Stimulated activated CD4-positive, alpha-beta T cell treated with anti-CD3 and anti-CD28 coated beads, Interleukin-1b, Interleukin-23, amount 100 ng/mL, for 48 hours (primary cell): Measurements from ENCODE around the gene ABLIM1.
"Not testable (repeated sequence)": the region's sequence is repeated elsewhere in the genome, so short reads cannot be mapped to it uniquely, and the experiment has no call there.

Experiments
- DNase-seq: peaks from one replicate; pipeline ENCODE4 v3.0.0-alpha.2; 2020

Gene ABLIM1

GRCh38 chr10:114658175-114658574 is at the start of gene ABLIM1:
Gene ABLIM1, minus strand, starts transcription at chr10:114658275. Its CDS starts 75 bp downstream, at chr10:114658200.
- no peak for DNase-seq

GRCh38 chr10:114706458-114707055 is 48.5 kb upstream of the ABLIM1 start:
- no peak for DNase-seq

GRCh38 chr10:114704679-114705078 is 46.6 kb upstream of the ABLIM1 start:
- DNase-seq, result no peak

DNA sequence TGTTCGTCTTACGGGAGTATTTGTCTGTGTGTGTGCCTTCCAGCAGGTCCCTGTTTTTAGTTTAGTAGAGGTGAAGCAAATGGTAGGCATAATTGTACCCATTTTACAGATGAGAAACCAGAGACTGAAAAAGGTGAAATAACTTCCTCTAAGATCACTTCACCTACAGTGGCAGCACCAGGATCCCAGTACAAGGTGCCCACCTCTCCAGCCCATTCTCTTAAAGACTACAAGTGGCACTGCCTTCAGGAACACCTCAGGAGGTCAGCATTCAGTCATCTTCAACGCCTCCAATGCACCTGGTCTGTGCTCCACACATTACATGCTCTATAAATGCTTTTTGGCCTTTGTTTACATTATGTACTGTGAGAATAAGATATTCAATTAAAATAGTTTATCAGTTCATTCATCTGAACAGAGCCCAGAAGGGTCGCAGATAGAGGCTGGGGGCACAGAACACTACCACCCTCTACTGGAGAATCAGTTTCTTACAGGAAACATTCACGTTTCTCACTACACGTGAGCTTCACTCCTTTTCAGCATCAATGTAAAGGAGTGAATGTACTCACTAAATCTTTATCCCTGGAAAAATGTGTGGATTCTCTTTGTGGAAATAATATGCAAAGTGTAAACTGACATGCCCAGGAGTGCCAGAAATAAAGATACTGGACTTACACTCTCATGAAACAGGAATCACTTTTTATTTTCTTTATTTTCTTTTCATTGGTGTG is 45.5 kb upstream of the ABLIM1 start:
- DNase-seq, result no peak

DNA sequence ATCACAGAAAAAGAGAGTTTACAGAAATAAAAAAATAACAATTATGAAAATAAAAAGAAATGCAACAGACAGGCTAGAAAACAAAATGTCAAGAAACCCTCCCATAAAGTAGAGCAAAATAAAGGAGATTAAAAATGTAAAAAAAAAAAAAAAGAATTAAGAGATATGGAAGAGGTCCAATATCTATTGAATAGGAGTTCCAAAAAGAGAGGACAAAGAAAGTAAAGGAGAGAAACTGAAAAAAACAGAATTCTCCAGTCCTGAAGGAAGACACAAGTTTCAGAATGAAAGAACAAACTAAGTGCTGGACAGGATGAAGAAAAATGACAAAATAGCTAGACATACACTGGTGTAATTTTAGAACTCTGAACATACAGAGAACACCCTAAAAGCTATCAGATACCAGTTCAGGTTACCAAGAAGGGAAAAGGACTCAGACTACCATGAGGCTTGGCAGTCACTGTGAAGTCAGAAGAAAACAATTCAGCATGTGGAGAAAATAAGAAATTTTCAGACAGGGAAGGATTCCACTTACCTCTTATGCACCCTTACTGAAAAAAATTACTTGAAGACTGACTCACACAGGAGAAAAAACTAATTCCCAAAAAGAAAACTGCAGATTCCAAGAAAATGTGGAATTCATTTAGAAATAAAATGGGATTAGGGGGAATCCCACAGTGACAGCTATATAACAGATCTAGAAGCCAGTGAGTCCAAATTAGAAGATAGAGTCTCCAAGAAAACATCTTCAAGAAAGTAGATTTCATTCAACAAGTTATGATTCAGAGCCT is 40.4 kb upstream of the ABLIM1 start:
- no peak for DNase-seq

DNA sequence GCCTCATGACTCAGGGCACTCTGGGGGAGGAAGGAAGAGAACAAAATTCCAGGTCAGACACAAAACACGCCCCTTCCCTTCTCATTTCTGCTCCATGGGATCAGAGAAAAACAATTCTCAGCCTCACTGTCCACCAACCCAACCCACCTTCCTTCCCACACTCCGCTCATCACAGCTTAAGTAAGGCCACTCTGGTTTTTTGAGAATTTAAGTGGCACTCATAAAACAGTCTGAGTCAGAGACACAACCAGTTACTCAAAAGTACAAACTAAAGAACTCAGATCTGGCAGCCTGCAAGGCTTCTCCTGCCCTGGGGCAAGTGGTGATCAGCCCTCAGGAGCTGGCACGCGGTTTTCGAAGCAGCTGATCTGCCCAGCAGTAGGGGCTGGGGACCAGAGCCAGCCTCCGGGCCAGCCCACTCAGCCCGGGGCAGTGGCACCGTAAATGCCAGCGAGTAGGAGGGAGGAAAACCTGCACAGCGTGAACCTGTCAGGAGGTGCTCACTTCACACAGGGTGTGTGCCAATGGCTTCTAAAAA is 39.1 kb upstream of the ABLIM1 start:
- no peak for DNase-seq

DNA sequence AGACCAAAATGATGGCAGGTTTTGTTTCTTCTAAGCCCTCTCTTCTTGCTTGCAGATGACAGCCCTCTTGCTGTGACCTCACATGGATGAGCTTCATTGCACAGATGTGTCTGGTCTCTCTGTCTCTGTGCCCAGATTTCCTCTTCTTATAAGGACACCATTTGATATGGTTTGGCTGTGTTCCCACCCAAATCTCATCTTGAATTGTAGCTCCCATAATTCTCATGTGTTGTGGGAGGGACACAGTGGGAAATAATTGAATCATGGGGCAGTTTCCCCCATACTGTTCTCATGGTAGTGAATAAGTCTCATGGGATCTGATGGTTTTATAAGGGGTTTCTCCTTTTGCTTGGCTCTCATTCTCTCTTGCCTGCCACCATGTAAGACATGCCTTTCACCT is 38.2 kb upstream of the ABLIM1 start:
- DNase-seq, result not testable (repeated sequence)

DNA sequence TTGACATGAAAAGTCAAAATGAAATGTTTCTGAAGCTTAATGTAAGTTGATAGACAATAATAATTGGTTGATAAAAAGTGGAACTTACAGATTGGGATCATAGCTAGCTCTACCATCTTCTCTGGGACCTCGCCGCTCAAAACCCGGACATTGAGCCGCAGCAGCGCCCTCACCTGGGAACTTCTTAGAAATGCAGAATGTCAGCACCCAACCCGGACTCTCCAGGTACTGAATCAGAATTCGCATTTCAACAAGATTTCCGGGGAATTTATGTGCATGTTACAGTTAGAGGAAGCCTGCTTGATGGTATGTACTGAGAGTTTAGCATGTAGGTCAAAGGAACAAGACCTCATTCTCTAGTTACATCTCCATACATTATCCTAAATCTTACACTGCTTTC is 36.7 kb upstream of the ABLIM1 start:
- peak; percentile 30 for DNase-seq

- no peak for DNase-seq
These were observed 36.0 kb upstream of the ABLIM1 start for GRCh38 chr10:114694062-114694461.

DNA sequence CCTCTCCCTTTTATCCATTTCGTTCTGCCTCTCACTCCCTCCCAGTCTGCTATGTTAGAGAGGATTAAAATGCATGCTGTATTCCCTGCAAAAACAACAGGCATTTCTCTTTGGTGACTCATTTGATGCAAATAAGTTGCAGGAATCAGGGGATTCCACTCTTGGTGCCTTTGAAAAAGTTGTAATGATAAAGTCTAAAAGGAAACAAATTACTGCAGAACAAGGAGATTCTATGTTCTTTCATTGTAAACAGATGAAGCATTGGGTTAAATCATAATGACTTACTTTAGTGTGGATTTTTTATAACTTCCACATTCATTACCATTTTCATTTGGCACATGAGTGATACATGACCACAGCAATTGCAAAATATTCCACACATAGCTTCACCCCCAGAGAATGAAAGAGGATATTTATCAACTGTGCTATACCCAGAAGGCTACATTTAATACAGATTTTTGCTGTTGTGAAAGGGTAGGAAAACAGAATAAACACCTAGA is 33.4 kb upstream of the ABLIM1 start:
- DNase-seq, result no peak

- no peak for DNase-seq
These were observed 30.7 kb upstream of the ABLIM1 start for GRCh38 chr10:114688786-114689185.

DNA sequence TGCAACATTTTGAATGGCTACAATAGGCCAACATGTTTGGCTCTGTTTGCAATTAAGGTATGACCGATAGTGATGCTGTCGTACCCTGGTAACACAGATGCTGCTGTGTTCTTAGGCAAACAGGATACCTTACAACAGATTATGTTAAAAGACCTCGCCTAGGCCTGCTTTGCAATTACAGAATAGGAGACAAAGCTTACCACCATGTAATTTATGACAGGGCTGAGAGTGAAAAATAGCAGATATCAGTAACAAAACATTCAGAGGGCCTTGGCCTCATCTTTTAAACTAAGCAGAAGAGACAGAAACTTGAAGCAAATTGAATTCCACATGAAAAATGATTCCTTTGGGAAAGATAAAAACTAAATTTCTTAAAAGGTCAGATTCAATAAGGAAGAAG is 29.4 kb upstream of the ABLIM1 start:
- no peak for DNase-seq

GRCh38 chr10:114686013-114686412 is 27.9 kb upstream of the ABLIM1 start:
- no peak for DNase-seq

- DNase-seq, result no peak
These were observed 27.4 kb upstream of the ABLIM1 start for GRCh38 chr10:114685456-114685855.

DNA sequence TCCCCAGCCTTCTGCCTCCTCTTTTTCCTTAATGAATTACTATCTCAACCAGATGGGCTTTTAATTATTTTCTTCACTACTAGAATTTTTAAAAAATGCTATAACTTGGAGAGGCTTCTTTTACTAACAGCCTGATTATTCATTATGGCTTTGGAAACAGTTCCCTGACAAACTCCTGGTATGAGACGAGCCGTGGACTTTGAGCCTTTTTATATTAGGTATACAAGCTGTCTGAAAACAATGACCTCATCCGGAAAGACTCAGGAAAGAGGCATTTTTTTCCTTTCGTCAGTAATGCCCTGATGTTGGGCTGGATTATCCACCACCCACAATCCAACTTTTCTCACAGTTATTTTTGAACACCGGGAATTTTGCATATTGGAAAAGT is 26.7 kb upstream of the ABLIM1 start:
- DNase-seq, result no peak

- no peak for DNase-seq
These were observed 26.2 kb upstream of the ABLIM1 start for GRCh38 chr10:114684084-114684821.

DNA sequence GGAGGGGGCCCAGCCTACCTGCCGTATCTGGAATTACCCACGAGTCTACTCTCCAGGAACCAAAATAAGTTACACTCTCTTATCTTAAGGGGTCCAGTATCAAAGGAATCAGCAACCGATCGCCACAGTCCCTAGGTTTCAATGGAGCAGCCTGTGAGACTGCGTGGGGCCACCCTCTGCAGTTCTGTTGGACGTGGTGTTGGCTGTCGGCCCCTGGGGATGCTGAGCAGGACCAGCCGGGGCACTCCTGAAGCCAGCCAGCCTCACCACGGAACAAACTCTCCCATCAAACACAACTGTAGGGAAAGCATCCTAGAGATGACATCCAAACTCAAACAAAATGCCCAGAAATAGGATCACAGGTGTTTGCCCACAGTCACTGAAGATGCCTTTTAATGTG is 25.5 kb upstream of the ABLIM1 start:
- no peak for DNase-seq

- DNase-seq, result no peak
These were observed 25.1 kb upstream of the ABLIM1 start for GRCh38 chr10:114683162-114683561.

- DNase-seq, result no peak
These were observed 24.5 kb upstream of the ABLIM1 start for GRCh38 chr10:114682532-114682931.

- DNase-seq, result no peak
These were observed 24.0 kb upstream of the ABLIM1 start for GRCh38 chr10:114682121-114682520.

- no peak for DNase-seq
These were observed 23.5 kb upstream of the ABLIM1 start for GRCh38 chr10:114681542-114681941.

DNA sequence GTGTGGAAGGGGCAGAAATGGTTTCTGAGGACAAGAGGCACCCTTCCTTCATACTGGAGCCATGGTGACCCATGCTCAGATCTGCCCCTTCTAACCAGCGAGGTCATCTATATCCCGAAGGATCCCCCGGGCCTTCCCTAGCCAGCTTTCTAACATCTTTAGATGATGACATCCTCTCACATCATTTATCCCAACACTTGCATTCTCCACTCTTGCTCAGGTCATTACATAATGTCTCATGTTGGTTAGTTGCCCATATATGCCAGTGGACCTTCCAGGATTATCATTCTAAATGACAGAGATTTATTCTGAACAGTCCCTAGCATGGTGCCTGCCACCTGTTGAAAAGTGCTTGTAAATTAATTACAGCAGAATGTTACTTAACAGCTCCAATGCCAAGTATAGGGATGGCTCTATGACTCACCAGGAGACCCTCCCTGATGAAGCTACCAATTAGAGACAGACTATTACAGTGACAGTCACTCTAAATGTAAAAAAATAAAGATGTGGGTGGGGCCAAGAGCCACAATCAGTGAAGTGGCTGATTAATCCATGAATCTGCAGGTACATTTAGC is 22.6 kb upstream of the ABLIM1 start:
- DNase-seq, result no peak
